HCT116 (cell line): ENCODE results near the gene KCNMB2. TPM values are rescaled to one million over a fixed set of nuclear protein-coding genes. Genes with fewer than 3 reads are reported as not detected.

Experiments used
- ATAC-seq: fragments of 200-7000 bp; cut with Tn5 transposase; 2 replicates; pipeline ENCODE4 v1.9.1; 2020; ENCODE audit warnings: mild to moderate bottlenecking, moderate library complexity
- BruUV-seq: library from RNA; stranded (reverse); fragments of 400-500 nt; replicated peaks from 2 replicates; lab custom pipeline; 2021; lab: Mats Ljungman, UMichigan
- CTCF ChIA-PET: fragments of 300-600 bp; sonication (Branson Sonifier 250); formaldehyde crosslinking; loops from one replicate; lab custom pipeline; 2021; ENCODE audit warnings: antibody characterized with exemption; lab: Charles Lee
- POLR2A ChIA-PET: fragments of 300-600, 350-600 bp; sonication (Branson Sonifier 250); formaldehyde crosslinking; loops from one replicate; lab custom pipeline; 2021; ENCODE audit warnings: antibody characterized with exemption; lab: Charles Lee
- RAD21 ChIA-PET, 2 experiments: fragments of 300-600 bp; sonication (Branson Sonifier 250); formaldehyde crosslinking; loops; one replicate each; lab custom pipeline; 2023; ENCODE audit warnings: low total read pairs in 2 of 2; ENCODE audit not compliant: uncharacterized antibody in 2 of 2, unreplicated experiment in 2 of 2, low non-redundant PET in 1 of 2; lab: Charles Lee
- DNase-seq: peaks from one replicate; pipeline ENCODE4 v3.0.0-alpha.2; 2010; ENCODE audit warnings: low read depth, low spot score
- H2AFZ ChIP-seq: fragments of 200-600 bp; shearing (Covaris generic), sonication (generic); 2 replicates; pipeline ENCODE4 v1.6.1; 2017; ENCODE audit warnings: low read depth, mixed run types, mixed read lengths, antibody characterized with exemption, low read length; ENCODE audit not compliant: poor library complexity, severe bottlenecking
- H3K27ac ChIP-seq: 2 replicates; pipeline ENCODE4 v1.5.1; 2012; ENCODE audit warnings: low read depth, low read length
- H3K27me3 ChIP-seq: fragments of 200-600 bp; sonication (generic); 2 replicates; pipeline ENCODE4 v1.6.1; 2016; ENCODE audit warnings: mixed run types, low read length, mixed read lengths; ENCODE audit not compliant: insufficient read depth
- H3K36me3 ChIP-seq, 2 experiments: fragments of 200-500 bp in 1 of 2; fragments of 200-600 bp in 1 of 2; sonication (Bioruptor generic) in 1 of 2; sonication (generic) in 1 of 2; 2 replicates each; pipeline versions ENCODE4 v1.5.1 to v1.6.1; 2014 to 2016; ENCODE audit warnings: low read length in 2 of 2, inconsistent platforms in 1 of 2, mixed read lengths in 1 of 2, mixed run types in 1 of 2; ENCODE audit not compliant: insufficient read depth in 2 of 2, control insufficient read depth in 1 of 2
- H3K4me1 ChIP-seq, 2 experiments: fragments of 200-600 bp in 1 of 2; sonication (generic) in 1 of 2; 2 replicates each; pipeline versions ENCODE4 v1.5.1 to v1.6.1; 2012 to 2017; ENCODE audit warnings: low read length in 2 of 2, inconsistent platforms in 1 of 2, mild to moderate bottlenecking in 1 of 2, mixed read lengths in 1 of 2, mixed run types in 1 of 2, moderate library complexity in 1 of 2; ENCODE audit not compliant: insufficient read depth in 2 of 2, control insufficient read depth in 1 of 2
- H3K4me2 ChIP-seq: fragments of 200-600 bp; sonication (generic); 2 replicates; pipeline ENCODE4 v1.6.1; 2017; ENCODE audit warnings: mixed run types, low read length, mixed read lengths
- H3K4me3 ChIP-seq, 2 experiments: fragments of 200-600 bp in 1 of 2; sonication (generic) in 1 of 2; replicated peaks in 1 of 2; 2 replicates each; pipeline ENCODE4 v1.5.1; 2011 to 2016; ENCODE audit warnings: low read length in 2 of 2, control low read depth in 1 of 2, low read depth in 1 of 2, mild to moderate bottlenecking in 1 of 2, mixed read lengths in 1 of 2, mixed run types in 1 of 2
- H3K79me2 ChIP-seq: fragments of 200-600 bp; sonication (generic); 2 replicates; pipeline ENCODE4 v1.6.1; 2017; ENCODE audit warnings: mild to moderate bottlenecking, mixed run types, low read length, moderate library complexity, mixed read lengths; ENCODE audit not compliant: insufficient read depth
- H3K9ac ChIP-seq: fragments of 200-600 bp; sonication (generic); 2 replicates; pipeline ENCODE4 v1.6.1; 2016; ENCODE audit warnings: low read length, mixed read lengths
- H3K9me2 ChIP-seq: fragments of 200-600 bp; sonication (generic), shearing (Covaris generic); 2 replicates; pipeline ENCODE4 v1.6.1; 2017; ENCODE audit warnings: mixed run types, mild to moderate bottlenecking, moderate library complexity; ENCODE audit not compliant: insufficient read depth
- H3K9me3 ChIP-seq, 2 experiments: fragments of 200-500 bp in 1 of 2; fragments of 200-600 bp in 1 of 2; sonication (Bioruptor generic) in 1 of 2; sonication (generic) in 1 of 2; 2 replicates each; pipeline ENCODE4 v1.6.1; 2014 to 2017; ENCODE audit warnings: low read length in 2 of 2, mixed read lengths in 2 of 2, inconsistent platforms in 1 of 2, low read depth in 1 of 2, mild to moderate bottlenecking in 1 of 2, mixed run types in 1 of 2, moderate library complexity in 1 of 2; ENCODE audit not compliant: control insufficient read depth in 1 of 2, insufficient read depth in 1 of 2
- H4K20me1 ChIP-seq: fragments of 200-600 bp; sonication (generic), shearing (Covaris generic); 2 replicates; pipeline ENCODE4 v1.6.1; 2017; ENCODE audit warnings: mixed run types, mild to moderate bottlenecking, moderate library complexity; ENCODE audit not compliant: insufficient read depth
- CBX3 ChIP-seq: IDR thresholded peaks from 2 replicates; pipeline ENCODE4 v1.6.1; 2012; ENCODE audit warnings: low read depth
- CEBPB ChIP-seq: IDR thresholded peaks from 2 replicates; pipeline ENCODE4 v1.6.1; 2012; ENCODE audit warnings: low read depth
- EGR1 ChIP-seq: IDR thresholded peaks from 2 replicates; pipeline ENCODE4 v1.6.1; 2012; ENCODE audit warnings: low read depth
- ELF1 ChIP-seq: IDR thresholded peaks from 2 replicates; pipeline ENCODE4 v1.6.1; 2012; ENCODE audit warnings: low read depth, borderline replicate concordance
- EZH2phosphoT487 ChIP-seq: fragments of 200-600 bp; IDR thresholded peaks from 2 replicates; pipeline ENCODE4 v1.6.1; 2018; ENCODE audit warnings: antibody characterized with exemption, borderline replicate concordance
- FOSL1 ChIP-seq: IDR thresholded peaks from 2 replicates; pipeline ENCODE4 v1.6.1; 2012; ENCODE audit warnings: low read depth
- JUND ChIP-seq: IDR thresholded peaks from 2 replicates; pipeline ENCODE4 v1.6.1; 2012
- POLR2A ChIP-seq: IDR thresholded peaks from 2 replicates; pipeline ENCODE4 v1.7.0; 2011; ENCODE audit warnings: borderline replicate concordance; ENCODE audit not compliant: insufficient read depth, insufficient read length; ENCODE audit errors: extremely low read depth
- POLR2AphosphoS5 ChIP-seq: IDR thresholded peaks from 2 replicates; pipeline ENCODE4 v1.6.1; 2011; ENCODE audit warnings: mild to moderate bottlenecking, low read depth, low read length, moderate library complexity
- SP1 ChIP-seq: IDR thresholded peaks from 2 replicates; pipeline ENCODE4 v1.6.1; 2012; ENCODE audit warnings: low read depth
- SRF ChIP-seq: IDR thresholded peaks from 2 replicates; pipeline ENCODE4 v1.6.1; 2012; ENCODE audit warnings: low read depth
- TCF7L2 ChIP-seq: IDR thresholded peaks from 2 replicates; pipeline ENCODE4 v1.7.0; 2011; ENCODE audit warnings: borderline replicate concordance, inconsistent platforms; ENCODE audit not compliant: insufficient read depth, insufficient read length; ENCODE audit errors: extremely low read depth
- YY1 ChIP-seq: IDR thresholded peaks from 2 replicates; pipeline ENCODE4 v1.6.1; 2011; ENCODE audit warnings: low read length, low read depth, moderate library complexity, mild to moderate bottlenecking; ENCODE audit not compliant: insufficient replicate concordance; ENCODE audit errors: extremely low read depth
- ZFX ChIP-seq: fragments of 450-650 bp; IDR thresholded peaks from 2 replicates; pipeline ENCODE4 v1.6.1; 2017
- ZNF274 ChIP-seq: fragments of 200-500 bp; sonication (Bioruptor generic); IDR thresholded peaks from 2 replicates; pipeline ENCODE4 v1.6.1; 2014; ENCODE audit warnings: mild to moderate bottlenecking, low read depth, low read length, inconsistent platforms
- intact Hi-C: fragments of 100-400 bp; cut with micrococcal nuclease; formaldehyde crosslinking; loops from 2 replicates; pipeline ENCODE4 v1.10.0; 2022
- total RNA-seq: library from RNA; stranded (reverse); gene quantifications from one replicate; pipeline ENCODE4 v1.2.1, GENCODE V29; 2021; ENCODE audit not compliant: unreplicated experiment
- TF ChIP-seq, protein P1 (sequence below): IDR thresholded peaks from 2 replicates; pipeline ENCODE4 v1.6.1; 2011; ENCODE audit warnings: mild to moderate bottlenecking, low read length, moderate library complexity; ENCODE audit not compliant: insufficient replicate concordance; ENCODE audit errors: extremely low read depth

KCNMB2 gene
- total RNA-seq, 1 experiment from 2014 or later = not detected

DNA sequence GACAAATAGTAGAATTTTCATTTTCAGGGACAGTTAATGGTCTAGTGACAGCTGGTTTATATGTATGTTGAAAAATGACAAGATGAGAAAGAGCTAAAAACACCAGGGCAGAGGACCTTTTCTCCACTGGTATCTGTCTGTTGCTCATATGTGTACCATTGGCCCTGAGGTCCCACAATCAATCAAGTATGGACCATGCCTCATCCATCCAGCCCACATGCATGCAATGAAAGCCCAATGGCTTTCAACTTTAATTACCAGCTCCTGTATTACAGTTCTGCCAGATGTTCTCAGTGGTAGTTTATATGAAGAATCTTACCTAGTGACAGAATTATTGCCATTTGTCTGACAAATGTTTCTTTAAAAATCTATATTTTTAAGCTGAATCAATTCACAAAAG, 301.3 kb downstream of the KCNMB2 start:
- no peaks in the 10 kb centered on the region for H3K27me3 ChIP-seq
- no peaks in the 10 kb centered on the region for H3K9me2 ChIP-seq
- POLR2A ChIA-PET = no interaction called here
- no peak overlapping the region for H3K27ac ChIP-seq
- H2AFZ ChIP-seq = no peak overlapping the region
- H3K36me3 ChIP-seq = no peaks in the 10 kb centered on the region
- ATAC-seq (no peak), DNase-seq (no peak)
- H3K4me2 ChIP-seq = no peak overlapping the region
- H3K4me1 ChIP-seq = no peaks in the 10 kb centered on the region
- RAD21 ChIA-PET = no interaction called here
- no peak overlapping the region for H3K4me3 ChIP-seq
- CTCF ChIA-PET = no interaction called here
- TF ChIP-seq POLR2A (no peak), TCF7L2 (no peak), POLR2AphosphoS5 (no peak), CBX3 (no peak), SP1 (no peak), EGR1 (no peak), ELF1 (no peak), ZFX (no peak), FOSL1 (no peak), SRF (no peak), CEBPB (no peak), EZH2phosphoT487 (no peak), YY1 (no peak), ZNF274 (no peak), JUND (no peak)
- TF ChIP-seq, protein P1, sequence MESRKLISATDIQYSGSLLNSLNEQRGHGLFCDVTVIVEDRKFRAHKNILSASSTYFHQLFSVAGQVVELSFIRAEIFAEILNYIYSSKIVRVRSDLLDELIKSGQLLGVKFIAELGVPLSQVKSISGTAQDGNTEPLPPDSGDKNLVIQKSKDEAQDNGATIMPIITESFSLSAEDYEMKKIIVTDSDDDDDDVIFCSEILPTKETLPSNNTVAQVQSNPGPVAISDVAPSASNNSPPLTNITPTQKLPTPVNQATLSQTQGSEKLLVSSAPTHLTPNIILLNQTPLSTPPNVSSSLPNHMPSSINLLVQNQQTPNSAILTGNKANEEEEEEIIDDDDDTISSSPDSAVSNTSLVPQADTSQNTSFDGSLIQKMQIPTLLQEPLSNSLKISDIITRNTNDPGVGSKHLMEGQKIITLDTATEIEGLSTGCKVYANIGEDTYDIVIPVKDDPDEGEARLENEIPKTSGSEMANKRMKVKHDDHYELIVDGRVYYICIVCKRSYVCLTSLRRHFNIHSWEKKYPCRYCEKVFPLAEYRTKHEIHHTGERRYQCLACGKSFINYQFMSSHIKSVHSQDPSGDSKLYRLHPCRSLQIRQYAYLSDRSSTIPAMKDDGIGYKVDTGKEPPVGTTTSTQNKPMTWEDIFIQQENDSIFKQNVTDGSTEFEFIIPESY = no peak
- H3K9me3 ChIP-seq = no peaks in the 10 kb centered on the region
- no TSS peak for BruUV-seq
- no peaks in the 10 kb centered on the region for H4K20me1 ChIP-seq
- intact Hi-C loops = no loop called here
- H3K9ac ChIP-seq = no peak overlapping the region
- no peaks in the 10 kb centered on the region for H3K79me2 ChIP-seq
